H1 (cell line): ENCODE results near the gene E2F2. TPM values are rescaled to one million over a fixed set of nuclear protein-coding genes. Genes with fewer than 3 reads are reported as not detected.

Source experiments
- CTCF ChIA-PET: fragments of 300-600 bp; sonication (Branson Sonifier 250); formaldehyde crosslinking; loops from one replicate; lab custom pipeline; 2021; ENCODE audit not compliant: partially characterized antibody; lab: Charles Lee
- POLR2A ChIA-PET: fragments of 300-600 bp; sonication (Branson Sonifier 250); formaldehyde crosslinking; loops from one replicate; lab custom pipeline; 2021; ENCODE audit warnings: inconsistent platforms; ENCODE audit not compliant: partially characterized antibody; lab: Charles Lee
- DNase-seq, 2 experiments: peaks; one replicate each; pipeline versions ENCODE4 v3.0.0 to v3.0.0-alpha.2; 2010 to 2022; ENCODE audit warnings: low spot score in 2 of 2, low read depth in 1 of 2, mixed read lengths in 1 of 2
- FAIRE-seq: peaks from 2 replicates; lab custom pipeline; 2011; peaks lifted over from hg19 to GRCh38; lab: Jason Lieb, UNC
- H2AFZ ChIP-seq: 2 replicates; pipeline ENCODE4 v1.8.1; 2012; ENCODE audit warnings: low read length, inconsistent platforms
- H2AK5ac ChIP-seq: 2 replicates; pipeline ENCODE4 v1.6.1; 2013; ENCODE audit warnings: low read depth, low read length
- H2BK120ac ChIP-seq: replicated peaks from 2 replicates; pipeline ENCODE3; 2013; ENCODE audit warnings: low read depth, low read length, inconsistent platforms
- H2BK12ac ChIP-seq: 2 replicates; pipeline ENCODE4 v1.6.1; 2013; ENCODE audit warnings: low read depth, low read length
- H2BK15ac ChIP-seq: 2 replicates; pipeline ENCODE4 v1.6.1; 2013; ENCODE audit warnings: low read length
- H2BK20ac ChIP-seq: 2 replicates; pipeline ENCODE4 v1.6.1; 2013; ENCODE audit warnings: low read length
- H2BK5ac ChIP-seq: 2 replicates; pipeline ENCODE4 v1.6.1; 2013; ENCODE audit warnings: low read depth, low read length
- H3K14ac ChIP-seq: 2 replicates; pipeline ENCODE4 v1.6.1; 2013; ENCODE audit warnings: inconsistent platforms; ENCODE audit not compliant: insufficient read length
- H3K18ac ChIP-seq: 2 replicates; pipeline ENCODE4 v1.6.1; 2013; ENCODE audit warnings: low read length; ENCODE audit errors: extremely low read depth
- H3K23ac ChIP-seq: 2 replicates; pipeline ENCODE4 v1.6.1; 2013; ENCODE audit warnings: inconsistent platforms; ENCODE audit not compliant: insufficient read length
- H3K23me2 ChIP-seq: 2 replicates; pipeline ENCODE4 v1.6.1; 2013; ENCODE audit warnings: low read depth, low read length
- H3K27ac ChIP-seq: 2 replicates; pipeline ENCODE4 v1.6.1; 2011; ENCODE audit warnings: low read depth, low read length, inconsistent platforms
- H3K27me3 ChIP-seq, 4 experiments: replicated peaks in 1 of 4; 1 replicate in 1 of 4; 2 replicates in 3 of 4; pipeline versions ENCODE4 v1.6.1 to v1.8.1; 2011 to 2013; ENCODE audit warnings: low read length in 3 of 4, mild to moderate bottlenecking in 3 of 4, inconsistent platforms in 2 of 4, mixed read lengths in 2 of 4, moderate library complexity in 1 of 4; ENCODE audit not compliant: control insufficient read depth in 3 of 4, insufficient read depth in 3 of 4; ENCODE audit errors: extremely low read depth in 1 of 4
- H3K36me3 ChIP-seq, 4 experiments: 2 replicates each; pipeline versions ENCODE4 v1.6.1 to v1.8.1; 2011 to 2013; ENCODE audit warnings: mild to moderate bottlenecking in 4 of 4, low read length in 3 of 4, moderate library complexity in 2 of 4, control low read depth in 1 of 4, inconsistent platforms in 1 of 4; ENCODE audit not compliant: insufficient read depth in 4 of 4, control insufficient read depth in 2 of 4
- H3K4ac ChIP-seq: replicated peaks from 2 replicates; pipeline ENCODE3; 2013; ENCODE audit warnings: low read length, low read depth, mixed read lengths, inconsistent platforms; ENCODE audit not compliant: insufficient read length
- H3K4me1 ChIP-seq, 4 experiments: replicated peaks in 1 of 4; 1 replicate in 1 of 4; 2 replicates in 3 of 4; pipeline versions ENCODE4 v1.6.1 to v1.8.1; 2011 to 2013; ENCODE audit warnings: low read length in 3 of 4, inconsistent platforms in 2 of 4, mixed read lengths in 1 of 4; ENCODE audit not compliant: insufficient read depth in 4 of 4, control insufficient read depth in 3 of 4
- H3K4me2 ChIP-seq, 2 experiments: 2 replicates each; pipeline versions ENCODE4 v1.6.1 to v1.8.1; 2011 to 2013; ENCODE audit warnings: low read depth in 2 of 2, low read length in 2 of 2, control low read depth in 1 of 2, inconsistent platforms in 1 of 2, mild to moderate bottlenecking in 1 of 2; ENCODE audit not compliant: insufficient read depth in 1 of 2
- H3K4me3 ChIP-seq, 4 experiments: fragments of 200-600, 300-600 bp in 1 of 4; sonication (generic), shearing (Covaris generic), sonication (Bioruptor Twin) in 1 of 4; 2 replicates each; pipeline versions ENCODE4 v1.5.1 to v1.8.1; 2011 to 2016; ENCODE audit warnings: low read length in 4 of 4, low read depth in 3 of 4, control low read depth in 2 of 4, inconsistent platforms in 2 of 4, mild to moderate bottlenecking in 2 of 4, mixed read lengths in 1 of 4, moderate library complexity in 1 of 4; ENCODE audit not compliant: insufficient read depth in 2 of 4; ENCODE audit errors: extremely low read depth in 1 of 4
- H3K56ac ChIP-seq: replicated peaks from 2 replicates; pipeline ENCODE3; 2013; ENCODE audit warnings: low read depth, mild to moderate bottlenecking, mixed read lengths, low read length, inconsistent platforms; ENCODE audit not compliant: insufficient read length
- H3K79me1 ChIP-seq: 2 replicates; pipeline ENCODE4 v1.6.1; 2013; ENCODE audit warnings: low read depth, low read length, control low read depth
- H3K79me2 ChIP-seq, 2 experiments: 2 replicates each; pipeline versions ENCODE4 v1.6.1 to v1.8.1; 2012 to 2013; ENCODE audit warnings: low read length in 2 of 2, mild to moderate bottlenecking in 2 of 2, inconsistent platforms in 1 of 2; ENCODE audit not compliant: insufficient read depth in 2 of 2, control insufficient read depth in 1 of 2
- H3K9ac ChIP-seq, 4 experiments: replicated peaks in 1 of 4; 1 replicate in 1 of 4; 2 replicates in 3 of 4; pipeline versions ENCODE4 v1.6.1 to v1.8.1; 2011 to 2013; ENCODE audit warnings: low read depth in 3 of 4, low read length in 3 of 4, control low read depth in 2 of 4, mild to moderate bottlenecking in 2 of 4, moderate library complexity in 2 of 4, inconsistent platforms in 1 of 4; ENCODE audit errors: extremely low read depth in 1 of 4
- H3K9me3 ChIP-seq, 2 experiments: 2 replicates each; pipeline versions ENCODE4 v1.6.1 to v1.8.1; 2012 to 2013; ENCODE audit warnings: mild to moderate bottlenecking in 2 of 2, moderate library complexity in 2 of 2, control low read depth in 1 of 2, inconsistent platforms in 1 of 2, low read depth in 1 of 2, low read length in 1 of 2, mixed read lengths in 1 of 2; ENCODE audit not compliant: insufficient read depth in 2 of 2
- H4K20me1 ChIP-seq, 2 experiments: replicated peaks in 1 of 2; 2 replicates each; pipeline versions ENCODE3 to v1.8.1; 2011 to 2013; ENCODE audit warnings: inconsistent platforms in 2 of 2, low read length in 2 of 2, mild to moderate bottlenecking in 1 of 2; ENCODE audit not compliant: insufficient read depth in 2 of 2, control insufficient read depth in 1 of 2
- H4K5ac ChIP-seq: 2 replicates; pipeline ENCODE4 v1.6.1; 2013; ENCODE audit warnings: low read length, low read depth, mixed read lengths, inconsistent platforms; ENCODE audit not compliant: insufficient read length
- H4K8ac ChIP-seq: 2 replicates; pipeline ENCODE4 v1.8.0; 2013; ENCODE audit warnings: mild to moderate bottlenecking, moderate library complexity, low read length, inconsistent platforms; ENCODE audit not compliant: insufficient read depth; ENCODE audit errors: extremely low read depth
- H4K91ac ChIP-seq: replicated peaks from 2 replicates; pipeline ENCODE3; 2013; ENCODE audit warnings: low read length, mixed read lengths, inconsistent platforms; ENCODE audit not compliant: insufficient read length
- BCL11A ChIP-seq, 2 experiments: IDR thresholded peaks; one replicate each; pipeline ENCODE4 v1.6.1; 2011; ENCODE audit warnings: low read depth in 2 of 2, low read length in 2 of 2, mild to moderate bottlenecking in 2 of 2
- RFX5 ChIP-seq: IDR thresholded peaks from 2 replicates; pipeline ENCODE4 v1.6.1; 2011; ENCODE audit warnings: low read depth, low read length, improper control_type of control experiment, borderline replicate concordance
- YY1 ChIP-seq: IDR thresholded peaks from 2 replicates; pipeline ENCODE4 v1.6.1; 2011; ENCODE audit warnings: low read depth, mild to moderate bottlenecking, low read length
- WGBS, 2 experiments: shearing (Covaris generic) in 1 of 2; methylation state at CpG; one replicate each; pipeline versions ENCODE4 v1.1.6 to v1.1.7; 2013 to 2015; ENCODE audit warnings: low lambda C conversion rate in 2 of 2, mixed read lengths in 2 of 2, inconsistent platforms in 1 of 2, low coverage in 1 of 2, missing lambda C conversion rate in 1 of 2; ENCODE audit not compliant: insufficient replicate concordance in 2 of 2, insufficient coverage in 1 of 2, insufficient read length in 1 of 2; ENCODE audit errors: extremely low coverage in 1 of 2, missing lambda C conversion rate in 1 of 2; 5-methylcytosine and 5-hydroxymethylcytosine counted together
- polyA plus RNA-seq, 7 experiments: library from polyadenylated mRNA; depleted of rRNA in 3 of 7; stranded (reverse) in 5 of 7; unstranded in 2 of 7; fragments of >200 nt in 5 of 7; fragments of 200-250 nt in 2 of 7; gene quantifications; 1 replicate in 5 of 7; 2 replicates in 1 of 7; 4 replicates in 1 of 7; pipeline versions ENCODE4 v1.2.1 to v1.2.3, GENCODE V29; 2011 to 2013; ENCODE audit warnings: missing spikeins in 2 of 7, mixed read lengths in 2 of 7
- total RNA-seq: library from RNA; stranded (reverse); fragmentation: NEBNext Ultra II Directional; extraction: Animal tissue kit (Norgen Biotek cat#: 25700); gene quantifications from 2 replicates; pipeline ENCODE4 v1.2.1, GENCODE V29; 2021
- TF ChIP-seq, protein P1 (sequence below): IDR thresholded peaks from 2 replicates; pipeline ENCODE4 v1.6.1; 2012; ENCODE audit warnings: low read length, inconsistent platforms

E2F2 gene
- total and polyA plus RNA-seq, 2 of the 8 experiments (the other 6 are each of a cell fraction or from before 2014, with no cell fraction given), result 1.8 to 7.0 TPM

DNA sequence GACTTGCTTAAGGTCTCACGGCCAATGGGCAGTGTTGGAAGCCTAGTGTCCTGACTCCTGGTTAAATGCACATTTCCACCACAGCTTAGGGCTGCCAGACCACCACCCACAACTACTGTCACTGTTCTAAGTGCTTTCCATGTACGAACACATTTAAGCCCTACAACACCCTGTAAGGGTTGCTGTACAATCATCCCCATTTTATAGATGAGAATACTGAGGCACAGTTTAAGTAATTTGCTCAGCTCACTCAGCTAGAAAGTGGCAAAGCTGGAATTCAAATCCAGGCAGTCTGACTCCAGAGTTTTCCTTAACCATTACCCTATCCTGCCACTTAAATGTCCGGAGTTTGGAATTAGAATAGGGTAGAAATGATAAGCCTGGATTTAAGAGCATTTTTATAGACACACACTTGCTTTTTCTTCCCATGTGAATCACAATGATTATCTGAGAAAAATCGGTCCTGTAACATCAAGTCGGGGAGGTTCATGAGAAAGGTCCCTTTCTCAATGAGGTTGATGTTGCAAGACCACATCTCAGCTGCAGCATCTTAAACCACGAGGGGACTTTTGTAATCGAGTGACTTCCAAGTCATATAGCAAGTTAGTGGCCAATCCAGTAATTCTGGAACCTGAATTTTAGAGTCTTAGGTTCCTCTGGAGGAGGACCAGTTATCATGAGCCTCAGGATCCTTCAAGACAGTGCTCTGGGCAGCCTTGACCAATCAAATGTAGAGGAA, 8.6 kb downstream of the E2F2 start:
- Histone ChIP-seq H3K18ac (no peak overlapping the region), H3K9me3 (no peaks in the 10 kb centered on the region), H3K23ac (no peak overlapping the region), H2BK12ac (no peak overlapping the region), H4K8ac (no peak overlapping the region), H3K79me2 (no peaks in the 10 kb centered on the region), H2BK15ac (no peak overlapping the region), H4K91ac (no peak overlapping the region), H3K4me3 (no peak overlapping the region), H4K20me1 (peaks cover 3 to 5% of the 10 kb centered on the region in 2 experiments), H2AK5ac (no peak overlapping the region), H3K56ac (no peak overlapping the region), H3K9ac (no peak overlapping the region), H3K4ac (no peak overlapping the region), H2BK20ac (no peak overlapping the region), H3K36me3 (peaks cover 0 to 3% (median 1%) of the 10 kb centered on the region in 4 experiments; a peak in 3 of 8 replicates), H3K27me3 (no peaks in the 10 kb centered on the region), H3K4me2 (no peak overlapping the region), H3K23me2 (no peaks in the 10 kb centered on the region), H3K27ac (no peak overlapping the region), H3K4me1 (peaks cover 6 to 17% (median 9%) of the 10 kb centered on the region in 4 experiments), H3K14ac (no peak overlapping the region), H2BK120ac (no peak overlapping the region), H2AFZ (no peak overlapping the region), H3K79me1 (peaks cover 5% of the 10 kb centered on the region), H2BK5ac (no peak overlapping the region), H4K5ac (no peak overlapping the region)
- ChIA-PET CTCF (interaction anchor here (1.0 to 16.2 kb wide), 7 partner anchors 15 to 143 kb away, joined by 3 to 230 read pairs (median 8); no protein-coding TSS in a partner anchor), POLR2A (no interaction called here)
- TF ChIP-seq BCL11A (IDR thresholded peaks at IDR 0.05; ENCODE audit: low read depth in 2 of 2, low read length in 2 of 2) (no peak), YY1 (no peak), RFX5 (no peak)
- TF ChIP-seq, protein P1, sequence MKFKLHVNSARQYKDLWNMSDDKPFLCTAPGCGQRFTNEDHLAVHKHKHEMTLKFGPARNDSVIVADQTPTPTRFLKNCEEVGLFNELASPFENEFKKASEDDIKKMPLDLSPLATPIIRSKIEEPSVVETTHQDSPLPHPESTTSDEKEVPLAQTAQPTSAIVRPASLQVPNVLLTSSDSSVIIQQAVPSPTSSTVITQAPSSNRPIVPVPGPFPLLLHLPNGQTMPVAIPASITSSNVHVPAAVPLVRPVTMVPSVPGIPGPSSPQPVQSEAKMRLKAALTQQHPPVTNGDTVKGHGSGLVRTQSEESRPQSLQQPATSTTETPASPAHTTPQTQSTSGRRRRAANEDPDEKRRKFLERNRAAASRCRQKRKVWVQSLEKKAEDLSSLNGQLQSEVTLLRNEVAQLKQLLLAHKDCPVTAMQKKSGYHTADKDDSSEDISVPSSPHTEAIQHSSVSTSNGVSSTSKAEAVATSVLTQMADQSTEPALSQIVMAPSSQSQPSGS, result no peak
- 88% methylated on average over 7 of the region's 7 CpGs; no CpG with 5 or more reads in 1 of the 2 experiments for WGBS, 2 experiments
- DNase-seq (no peak), FAIRE-seq (no peak)
